Body of pancreas (tissue), 4 donors: ENCODE measurements around the gene RNF2.

Source experiments
- CTCF ChIP-seq, 7 experiments: fragments of 450-650 bp in 4 of 7; fragments of 200-600 bp in 3 of 7; sonication (generic) in 3 of 7; IDR thresholded peaks; one replicate each; pipeline ENCODE4 v1.5.1; 2016 to 2019; ENCODE audit warnings: antibody characterized with exemption in 7 of 7
- POLR2A ChIP-seq, 3 donors: fragments of 450-650 bp; IDR thresholded peaks; one replicate each; pipeline ENCODE4 v1.6.1; 2016; ENCODE audit warnings: antibody characterized with exemption in 3 of 3, mild to moderate bottlenecking in 2 of 3

GRCh38 chr1:185139246-185139645, 93.9 kb downstream of the RNF2 start:
- TF ChIP-seq POLR2A (IDR thresholded peaks at IDR 0.05) (no peak), CTCF (IDR thresholded peaks at IDR 0.05) (no peak)
